CD4-positive, alpha-beta T cell (primary cell): Measurements from ENCODE around the gene LCE6A. TPM values are rescaled to one million over a fixed set of nuclear protein-coding genes. Genes with fewer than 3 reads are reported as not detected.

Source experiments
- ATAC-seq: fragments of 200-7000 bp; cut with Tn5 transposase; one replicate; pipeline ENCODE4 v1.10.0; 2022; ENCODE audit warnings: mild to moderate bottlenecking; ENCODE audit not compliant: poor library complexity
- CTCF ChIA-PET: fragments of 350-600 bp; sonication (Branson Sonifier 250); formaldehyde crosslinking; loops from one replicate; lab custom pipeline; 2021; ENCODE audit warnings: antibody characterized with exemption, inconsistent platforms; lab: Charles Lee
- POLR2A ChIA-PET: fragments of 350-600 bp; sonication (Branson Sonifier 250); formaldehyde crosslinking; loops from one replicate; lab custom pipeline; 2021; ENCODE audit warnings: antibody characterized with exemption, inconsistent platforms; lab: Charles Lee
- DNase-seq, 14 experiments: peaks; one replicate each; pipeline ENCODE4 v3.0.0-alpha.2; 2013 to 2020; ENCODE audit warnings: mixed read lengths in 2 of 14
- H3K27ac ChIP-seq, 2 donors: one replicate each; pipeline versions ENCODE4 v1.5.1 to v1.7.0; 2013; ENCODE audit warnings: low read length in 2 of 2, low read depth in 1 of 2, mild to moderate bottlenecking in 1 of 2
- H3K27me3 ChIP-seq, 2 experiments: 1 replicate in 1 of 2; 2 replicates in 1 of 2; pipeline versions ENCODE4 v1.6.1 to v1.7.0; 2013; ENCODE audit warnings: low read length in 2 of 2, control low read depth in 1 of 2, mild to moderate bottlenecking in 1 of 2, moderate library complexity in 1 of 2; ENCODE audit not compliant: insufficient read depth in 2 of 2, control insufficient read depth in 1 of 2
- H3K36me3 ChIP-seq: one replicate; pipeline ENCODE4 v1.6.1; 2013; ENCODE audit warnings: low read length, control low read depth; ENCODE audit not compliant: insufficient read depth
- H3K4me1 ChIP-seq: one replicate; pipeline ENCODE4 v1.6.1; 2013; ENCODE audit warnings: low read length, control low read depth; ENCODE audit not compliant: insufficient read depth
- H3K4me3 ChIP-seq: one replicate; pipeline ENCODE4 v1.5.1; 2013; ENCODE audit warnings: mild to moderate bottlenecking, low read length, moderate library complexity
- H3K9me3 ChIP-seq, 2 experiments: 1 replicate in 1 of 2; 2 replicates in 1 of 2; pipeline versions ENCODE4 v1.6.1 to v1.7.0; 2013; ENCODE audit warnings: low read length in 2 of 2, mild to moderate bottlenecking in 2 of 2, control low read depth in 1 of 2, moderate library complexity in 1 of 2; ENCODE audit not compliant: control insufficient read depth in 1 of 2, insufficient read depth in 1 of 2
- H3K27ac Mint-ChIP-seq: one replicate; pipeline ENCODE4 v1.8.0; 2020; ENCODE audit warnings: mixed read lengths
- H3K27me3 Mint-ChIP-seq: one replicate; pipeline ENCODE4 v1.8.0; 2021; ENCODE audit warnings: mixed read lengths
- H3K36me3 Mint-ChIP-seq: one replicate; pipeline ENCODE4 v1.8.0; 2021; ENCODE audit warnings: low read depth, mixed read lengths
- H3K4me1 Mint-ChIP-seq: one replicate; pipeline ENCODE4 v1.8.0; 2021; ENCODE audit warnings: low read depth, mixed read lengths
- H3K4me3 Mint-ChIP-seq: one replicate; pipeline ENCODE4 v1.8.0; 2020; ENCODE audit warnings: mild to moderate bottlenecking, mixed read lengths
- H3K9me3 Mint-ChIP-seq: one replicate; pipeline ENCODE4 v1.8.0; 2020; ENCODE audit warnings: mixed read lengths
- intact Hi-C, 2 experiments: fragments of 100-400 bp; cut with DNase I in 1 of 2; cut with micrococcal nuclease in 1 of 2; formaldehyde crosslinking; loops; one replicate each; pipeline versions ENCODE4 v1.15.1 to v1.9.0; 2023 to 2025; cut with DNase I, micrococcal nuclease
- total RNA-seq, 174 experiments: library from RNA in 2 of 174; stranded (reverse) in 2 of 174; gene quantifications; one replicate each; pipeline ENCODE4 v1.2.3 and lab custom pipeline; 2021 to 2026
- TF ChIP-seq, protein P1 (sequence below): fragments of 200-600 bp; IDR thresholded peaks from one replicate; pipeline ENCODE4 v1.8.0; 2022; ENCODE audit warnings: antibody characterized with exemption, mild to moderate bottlenecking

Gene LCE6A
- total RNA-seq, 2 experiments from 2014 or later = not detected

DNA sequence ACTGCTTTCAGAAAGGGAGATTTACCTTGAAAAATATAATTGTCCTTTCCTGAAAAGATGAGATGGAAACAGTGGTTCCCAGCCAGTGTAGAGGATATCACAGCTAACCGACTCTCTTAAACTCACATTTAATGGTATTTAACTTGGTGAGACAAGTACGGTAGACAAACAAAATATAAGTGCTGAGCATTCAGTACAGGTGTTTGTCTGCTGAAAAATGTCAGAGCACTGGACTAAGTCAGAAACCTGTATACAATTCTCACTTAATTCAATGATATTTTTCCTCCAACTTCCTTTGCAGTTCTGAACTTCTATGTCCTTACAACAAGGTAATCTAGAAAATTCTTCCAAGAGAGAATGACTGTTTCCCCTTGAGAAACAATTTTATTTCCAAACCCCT is 31.0 kb upstream of the LCE6A start, which contains the start of gene LCE1B:
LCE1B (plus strand) TSS at position 301 of the 400 bp plus-strand sequence. CDS start 476 bp downstream, outside the sequence.
- H3K27me3 Mint-ChIP-seq = peaks cover 27% of the 10 kb centered on the region
- Histone ChIP-seq H3K36me3 (no peaks in the 10 kb centered on the region), H3K4me1 (no peaks in the 10 kb centered on the region), H3K9me3 (no peaks in the 10 kb centered on the region), H3K27ac (no peak within 1 kb of the TSS), H3K27me3 (peaks cover under 1 to 5% of the 10 kb centered on the region in 2 experiments), H3K4me3 (no peak within 1 kb of the TSS)
- TF ChIP-seq, protein P1, sequence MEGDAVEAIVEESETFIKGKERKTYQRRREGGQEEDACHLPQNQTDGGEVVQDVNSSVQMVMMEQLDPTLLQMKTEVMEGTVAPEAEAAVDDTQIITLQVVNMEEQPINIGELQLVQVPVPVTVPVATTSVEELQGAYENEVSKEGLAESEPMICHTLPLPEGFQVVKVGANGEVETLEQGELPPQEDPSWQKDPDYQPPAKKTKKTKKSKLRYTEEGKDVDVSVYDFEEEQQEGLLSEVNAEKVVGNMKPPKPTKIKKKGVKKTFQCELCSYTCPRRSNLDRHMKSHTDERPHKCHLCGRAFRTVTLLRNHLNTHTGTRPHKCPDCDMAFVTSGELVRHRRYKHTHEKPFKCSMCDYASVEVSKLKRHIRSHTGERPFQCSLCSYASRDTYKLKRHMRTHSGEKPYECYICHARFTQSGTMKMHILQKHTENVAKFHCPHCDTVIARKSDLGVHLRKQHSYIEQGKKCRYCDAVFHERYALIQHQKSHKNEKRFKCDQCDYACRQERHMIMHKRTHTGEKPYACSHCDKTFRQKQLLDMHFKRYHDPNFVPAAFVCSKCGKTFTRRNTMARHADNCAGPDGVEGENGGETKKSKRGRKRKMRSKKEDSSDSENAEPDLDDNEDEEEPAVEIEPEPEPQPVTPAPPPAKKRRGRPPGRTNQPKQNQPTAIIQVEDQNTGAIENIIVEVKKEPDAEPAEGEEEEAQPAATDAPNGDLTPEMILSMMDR = no peak
- intact Hi-C loops = no loop called here
- CTCF ChIA-PET = no interaction called here
- H3K4me3 Mint-ChIP-seq = no peak within 1 kb of the TSS
- no peak within 1 kb of the TSS for H3K27ac Mint-ChIP-seq
- DNase-seq = no peak
- H3K9me3 Mint-ChIP-seq = peaks cover 3% of the 10 kb centered on the region
- no peak for ATAC-seq
- no peaks in the 10 kb centered on the region for H3K4me1 Mint-ChIP-seq
- no peaks in the 10 kb centered on the region for H3K36me3 Mint-ChIP-seq
- POLR2A ChIA-PET = no interaction called here

DNA sequence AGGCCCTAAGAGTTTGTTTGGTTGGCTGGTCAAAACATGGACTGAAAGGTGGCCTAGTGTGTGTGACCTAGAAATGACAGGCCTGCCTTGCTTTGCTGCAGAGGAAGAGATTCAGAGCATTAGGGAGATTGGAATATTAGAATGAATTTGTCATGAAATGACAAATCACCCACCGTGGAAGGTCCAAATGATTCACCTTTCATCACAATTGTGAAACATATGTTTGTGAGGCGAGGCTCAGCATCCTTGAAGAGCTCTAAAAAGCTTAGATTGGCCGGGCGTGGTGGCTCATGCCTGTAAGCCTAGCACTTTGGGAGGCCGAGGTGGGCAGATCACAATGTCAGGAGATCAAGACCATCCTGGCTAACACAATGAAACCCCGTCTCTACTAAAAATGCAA is 25.3 kb upstream of the LCE6A start:
- peaks cover 0 to 3% of the 10 kb centered on the region in 2 experiments for H3K27me3 ChIP-seq
- Mint-ChIP-seq H3K4me1 (no peaks in the 10 kb centered on the region), H3K9me3 (peaks cover 3% of the 10 kb centered on the region), H3K36me3 (no peaks in the 10 kb centered on the region), H3K27me3 (peaks cover 24% of the 10 kb centered on the region), H3K27ac (no peak overlapping the region), H3K4me3 (no peak overlapping the region)
- H3K4me1 ChIP-seq = no peaks in the 10 kb centered on the region
- no peaks in the 10 kb centered on the region for H3K9me3 ChIP-seq
- TF ChIP-seq, protein P1 = no peak
- ChIA-PET CTCF (no interaction called here), POLR2A (no interaction called here)
- H3K36me3 ChIP-seq = no peaks in the 10 kb centered on the region
- DNase-seq = no peak
- no peak for ATAC-seq
- H3K27ac ChIP-seq = no peak overlapping the region
- intact Hi-C loops = no loop called here
- H3K4me3 ChIP-seq = no peak overlapping the region

DNA sequence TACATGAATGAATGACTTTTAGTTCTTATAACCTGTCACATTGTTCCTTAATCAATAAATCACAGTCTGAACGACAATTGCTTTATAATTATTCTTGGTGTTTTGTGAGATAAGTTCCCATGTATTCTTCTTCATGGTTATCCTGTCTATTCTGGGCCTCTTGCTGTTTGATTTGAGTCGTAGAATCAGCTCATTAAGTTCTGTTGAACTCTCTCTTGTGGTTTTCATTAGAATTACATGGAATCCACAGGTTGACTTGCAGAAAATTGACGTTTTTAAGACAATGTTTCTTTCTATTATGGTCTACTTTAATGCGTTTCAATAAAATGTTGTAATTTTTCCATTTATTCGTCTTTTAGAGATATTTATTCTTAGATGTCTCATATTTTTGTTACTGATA is 19.4 kb upstream of the LCE6A start:
- TF ChIP-seq, protein P1 = no peak
- ChIA-PET POLR2A (no interaction called here), CTCF (no interaction called here)
- peaks cover 40% of the 10 kb centered on the region for H3K27me3 Mint-ChIP-seq
- Histone ChIP-seq H3K27me3 (peaks cover 10 to 11% of the 10 kb centered on the region in 2 experiments), H3K4me1 (no peaks in the 10 kb centered on the region), H3K27ac (no peak overlapping the region), H3K9me3 (no peaks in the 10 kb centered on the region), H3K4me3 (no peak overlapping the region), H3K36me3 (no peaks in the 10 kb centered on the region)
- ATAC-seq = no peak
- intact Hi-C loops = no loop called here
- H3K36me3 Mint-ChIP-seq = no peaks in the 10 kb centered on the region
- DNase-seq = no peak
- H3K4me3 Mint-ChIP-seq = no peak overlapping the region
- no peak overlapping the region for H3K27ac Mint-ChIP-seq
- H3K9me3 Mint-ChIP-seq = no peaks in the 10 kb centered on the region
- H3K4me1 Mint-ChIP-seq = no peaks in the 10 kb centered on the region
